ENCODE measurements around the gene APOM.
A peak's percentile ranks its signal among the peaks of the same experiment; 100 is the strongest.

The APOM gene

GRCh38 chr6:31645325-31645724 is 10.4 kb upstream of the APOM start:
- Histone ChIP-seq H3K4me3 (ENCODE audit: low read depth, low read length) (no peak overlapping the region), H3K9me3 (ENCODE audit: severe bottlenecking) (no peaks in the 10 kb centered on the region), H3K27me3 (ENCODE audit: insufficient read depth, low read depth, severe bottlenecking) (no peaks in the 10 kb centered on the region), H3K27ac (no peak overlapping the region), H3K36me3 (peaks cover 97% of the 10 kb centered on the region)
- TF ChIP-seq CTCF (IDR thresholded peaks at IDR 0.05; ENCODE audit: low read depth, low read length), result no peak
- DNase-seq, result no peak

- DNase-seq, result peak; percentile 96
- no peaks in the 10 kb centered on the region for H3K27me3 ChIP-seq (ENCODE audit: insufficient read depth, low read depth, severe bottlenecking)
- peak overlapping the region; percentile 97 for H3K27ac ChIP-seq
- no peak for TF ChIP-seq CTCF (IDR thresholded peaks at IDR 0.05; ENCODE audit: low read depth, low read length)
- H3K4me3 ChIP-seq (ENCODE audit: low read depth, low read length), result peak overlapping the region; percentile 69
- peaks cover 56% of the 10 kb centered on the region for H3K36me3 ChIP-seq
- no peaks in the 10 kb centered on the region for H3K9me3 ChIP-seq (ENCODE audit: severe bottlenecking)
Measured at GRCh38 chr6:31651602-31652191, 4.0 kb upstream of the APOM start.

GRCh38 chr6:31652925-31653724 is 2.6 kb upstream of the APOM start:
- Histone ChIP-seq H3K27me3 (ENCODE audit: insufficient read depth, low read depth, severe bottlenecking) (no peaks in the 10 kb centered on the region), H3K36me3 (peaks cover 50% of the 10 kb centered on the region), H3K9me3 (ENCODE audit: severe bottlenecking) (no peaks in the 10 kb centered on the region), H3K4me3 (ENCODE audit: low read depth, low read length) (peak overlapping the region; percentile 69), H3K27ac (peak overlapping the region; percentile 97)
- no peak for TF ChIP-seq CTCF (IDR thresholded peaks at IDR 0.05; ENCODE audit: low read depth, low read length)
- DNase-seq, result peak; percentile 95

- Histone ChIP-seq H3K9me3 (ENCODE audit: severe bottlenecking) (no peaks in the 10 kb centered on the region), H3K36me3 (peaks cover 47% of the 10 kb centered on the region), H3K27me3 (ENCODE audit: insufficient read depth, low read depth, severe bottlenecking) (no peaks in the 10 kb centered on the region), H3K27ac (no peak overlapping the region), H3K4me3 (ENCODE audit: low read depth, low read length) (no peak overlapping the region)
- no peak for TF ChIP-seq CTCF (IDR thresholded peaks at IDR 0.05; ENCODE audit: low read depth, low read length)
- DNase-seq, result no peak
Measured at GRCh38 chr6:31654574-31655348, 933 bp upstream of the APOM start.

GRCh38 chr6:31657406-31658157 is 1.9 kb downstream of the APOM start:
- no peak for TF ChIP-seq CTCF (IDR thresholded peaks at IDR 0.05; ENCODE audit: low read depth, low read length)
- H3K4me3 ChIP-seq (ENCODE audit: low read depth, low read length), result no peak overlapping the region

More at GRCh38 chr6:31657406-31658157, 1.9 kb downstream of the APOM start:
- no peak for DNase-seq
- no peak overlapping the region for H3K27ac ChIP-seq
- peaks cover 40% of the 10 kb centered on the region for H3K36me3 ChIP-seq
- no peaks in the 10 kb centered on the region for H3K9me3 ChIP-seq (ENCODE audit: severe bottlenecking)
- H3K27me3 ChIP-seq (ENCODE audit: insufficient read depth, low read depth, severe bottlenecking), result no peaks in the 10 kb centered on the region
